Heart left ventricle (tissue), 16 donors: ENCODE data around the gene GRIFIN. TPM values are rescaled to one million over a fixed set of nuclear protein-coding genes. Genes with fewer than 3 reads are reported as not detected.

Source experiments
- ATAC-seq, 4 donors: fragments of 200-7000 bp; cut with Tn5 transposase; one replicate each; pipeline ENCODE4 v1.9.1; 2020 to 2022; ENCODE audit warnings: moderate library complexity in 4 of 4, mild to moderate bottlenecking in 3 of 4, moderate number of reproducible peaks in 1 of 4
- DNase-seq, 5 donors: peaks; one replicate each; pipeline ENCODE4 v3.0.0-alpha.2; 2020
- H3K27ac ChIP-seq, 12 donors: fragments of 200-600 bp; sonication (generic) in 4 of 12; one replicate each; pipeline versions ENCODE4 v1.5.0 to v1.8.0; 2016 to 2022; ENCODE audit warnings: mild to moderate bottlenecking in 2 of 12
- H3K27me3 ChIP-seq, 9 donors: fragments of 200-600 bp; sonication (generic) in 2 of 9; one replicate each; pipeline versions ENCODE4 v1.5.1 to v1.8.0; 2016 to 2022; ENCODE audit warnings: mild to moderate bottlenecking in 3 of 9
- H3K36me3 ChIP-seq, 9 donors: fragments of 200-600 bp; sonication (generic) in 2 of 9; one replicate each; pipeline versions ENCODE4 v1.5.0 to v1.8.0; 2018 to 2022; ENCODE audit warnings: mild to moderate bottlenecking in 2 of 9
- H3K4me1 ChIP-seq, 12 donors: fragments of 200-600 bp; sonication (generic) in 4 of 12; one replicate each; pipeline versions ENCODE4 v1.5.0 to v1.8.0; 2016 to 2022; ENCODE audit warnings: mild to moderate bottlenecking in 3 of 12
- H3K4me3 ChIP-seq, 12 donors: fragments of 200-600 bp; sonication (generic) in 4 of 12; one replicate each; pipeline versions ENCODE4 v1.5.0 to v1.8.0; 2017 to 2022; ENCODE audit warnings: mild to moderate bottlenecking in 9 of 12, moderate library complexity in 4 of 12
- H3K9me3 ChIP-seq, 12 donors: fragments of 200-600 bp; sonication (generic) in 4 of 12; one replicate each; pipeline versions ENCODE4 v1.5.0 to v1.8.0; 2016 to 2022; ENCODE audit warnings: mild to moderate bottlenecking in 1 of 12
- POLR2A ChIP-seq, 2 donors: fragments of 450-650 bp; IDR thresholded peaks; one replicate each; pipeline ENCODE4 v1.6.1; 2017; ENCODE audit warnings: antibody characterized with exemption in 2 of 2, mild to moderate bottlenecking in 2 of 2, moderate library complexity in 2 of 2
- WGBS, 4 donors: extraction: QIAGEN DNeasy Blood & Tissue Kit in 2 of 4; methylation state at CpG; one replicate each; pipeline versions ENCODE4 v1.1.5 to v1.1.7; 2013 to 2018; 5-methylcytosine and 5-hydroxymethylcytosine counted together
- intact Hi-C, 10 donors: fragments of 100-400 bp; cut with DNase I; formaldehyde crosslinking; loops; one replicate each; pipeline versions ENCODE4 v1.11.1 to v1.14.2; 2022
- polyA plus RNA-seq, 2 donors: library from polyadenylated mRNA; stranded (reverse); fragments of 200-250 nt; gene quantifications; one replicate each; pipeline ENCODE4 v1.2.3, GENCODE V29; 2013
- total RNA-seq, 9 donors: library from RNA; depleted of rRNA in 2 of 9; stranded (reverse); fragments of >200 nt in 2 of 9; fragmentation: NEBNext Ultra II Directional in 3 of 9; extraction: Animal tissue kit (Norgen Biotek cat#: 25700) in 3 of 9; gene quantifications; one replicate each; pipeline versions ENCODE4 v1.1.0 to v1.2.4, GENCODE V29; 2016 to 2023
- TF ChIP-seq, protein P1 (sequence below), 12 donors: fragments of 200-600 bp; sonication (generic) in 4 of 12; IDR thresholded peaks; one replicate each; pipeline versions ENCODE4 v1.5.0 to v1.8.0; 2018 to 2022; ENCODE audit warnings: antibody characterized with exemption in 12 of 12, mild to moderate bottlenecking in 5 of 12
- donor health status: ischemic (EF 13 %, LVEDD 7.1; RV severe dilation, severe dysfunction).
- donor health status: healthy with polysubstance abuse.
- donor health status: DM: no; HTN: yes; CAD: no.
- donor health status: DM: no; HTN: no; CAD: no.
- donor health status: ischemic (EF 25% LVEDD 6.9; RV normal size, moderate dysfunction).
- donor health status: ischemic (EF 25% LVEDD 5.7; RV mildly dilated, moderate dysfunction).
- donor health status: healthy.
- donor health status: DM: yes; HTN: yes; CAD: no.
- donor health status: ischemic (EF 35%, LVEDD 5.7; RV mildly dilated, moderate dysfunction).
- donor health status: nonischemic (EF 11% LVEDD 7.7; RV severe dilation, severe dysfunction).
- donor health status: DM: yes; HTN: yes; CAD: no.
- donor health status: PGD.
- donor health status: ischemic (EF 29% LVEDD 5.4; RV normal size, mild dysfunction).
- donor health status: nonischemic (EF 23%, LVEDD 6.1; RV moderate dilation, normal function).

Gene GRIFIN
- total and polyA plus RNA-seq, 11 donors: not detected

DNA sequence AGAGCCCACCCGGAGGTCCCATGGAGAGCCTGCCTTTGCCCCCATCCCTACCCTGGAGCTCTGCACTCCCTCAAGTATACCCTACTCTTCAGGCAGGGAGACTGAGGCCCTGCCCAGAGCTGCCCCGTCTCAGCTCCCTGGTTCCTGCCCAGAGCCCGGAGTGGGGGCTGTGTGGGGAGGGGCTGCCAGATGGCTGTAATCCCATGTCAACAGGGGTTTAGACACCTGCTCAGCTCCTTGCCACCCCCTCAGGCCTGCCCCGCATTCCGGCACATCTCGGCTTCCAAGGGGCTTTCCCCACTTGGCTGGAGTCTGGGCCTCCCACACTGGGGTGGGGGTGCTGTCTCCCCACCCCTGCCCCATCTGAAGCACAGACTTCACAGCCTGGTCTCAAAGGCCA lies 22.5 kb upstream of the GRIFIN start:
- no peaks in the 10 kb centered on the region for H3K9me3 ChIP-seq
- ATAC-seq (no peak), DNase-seq (no peak)
- TF ChIP-seq POLR2A (IDR thresholded peaks at IDR 0.05): no peak
- TF ChIP-seq, protein P1, sequence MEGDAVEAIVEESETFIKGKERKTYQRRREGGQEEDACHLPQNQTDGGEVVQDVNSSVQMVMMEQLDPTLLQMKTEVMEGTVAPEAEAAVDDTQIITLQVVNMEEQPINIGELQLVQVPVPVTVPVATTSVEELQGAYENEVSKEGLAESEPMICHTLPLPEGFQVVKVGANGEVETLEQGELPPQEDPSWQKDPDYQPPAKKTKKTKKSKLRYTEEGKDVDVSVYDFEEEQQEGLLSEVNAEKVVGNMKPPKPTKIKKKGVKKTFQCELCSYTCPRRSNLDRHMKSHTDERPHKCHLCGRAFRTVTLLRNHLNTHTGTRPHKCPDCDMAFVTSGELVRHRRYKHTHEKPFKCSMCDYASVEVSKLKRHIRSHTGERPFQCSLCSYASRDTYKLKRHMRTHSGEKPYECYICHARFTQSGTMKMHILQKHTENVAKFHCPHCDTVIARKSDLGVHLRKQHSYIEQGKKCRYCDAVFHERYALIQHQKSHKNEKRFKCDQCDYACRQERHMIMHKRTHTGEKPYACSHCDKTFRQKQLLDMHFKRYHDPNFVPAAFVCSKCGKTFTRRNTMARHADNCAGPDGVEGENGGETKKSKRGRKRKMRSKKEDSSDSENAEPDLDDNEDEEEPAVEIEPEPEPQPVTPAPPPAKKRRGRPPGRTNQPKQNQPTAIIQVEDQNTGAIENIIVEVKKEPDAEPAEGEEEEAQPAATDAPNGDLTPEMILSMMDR (IDR thresholded peaks at IDR 0.05): no peak
- H3K4me1 ChIP-seq: peaks cover 0 to 26% (median 10%) of the 10 kb centered on the region in 12 donors
- no peaks in the 10 kb centered on the region for H3K36me3 ChIP-seq
- H3K27me3 ChIP-seq: peaks cover 0 to 11% (median 0%) of the 10 kb centered on the region in 9 donors
- 78 to 98% (median 91%) methylated on average over 6 of the region's 6 CpGs for WGBS, 4 donors
- no peak overlapping the region for H3K4me3 ChIP-seq
- intact Hi-C loops: no loop called here
- no peak overlapping the region for H3K27ac ChIP-seq

DNA sequence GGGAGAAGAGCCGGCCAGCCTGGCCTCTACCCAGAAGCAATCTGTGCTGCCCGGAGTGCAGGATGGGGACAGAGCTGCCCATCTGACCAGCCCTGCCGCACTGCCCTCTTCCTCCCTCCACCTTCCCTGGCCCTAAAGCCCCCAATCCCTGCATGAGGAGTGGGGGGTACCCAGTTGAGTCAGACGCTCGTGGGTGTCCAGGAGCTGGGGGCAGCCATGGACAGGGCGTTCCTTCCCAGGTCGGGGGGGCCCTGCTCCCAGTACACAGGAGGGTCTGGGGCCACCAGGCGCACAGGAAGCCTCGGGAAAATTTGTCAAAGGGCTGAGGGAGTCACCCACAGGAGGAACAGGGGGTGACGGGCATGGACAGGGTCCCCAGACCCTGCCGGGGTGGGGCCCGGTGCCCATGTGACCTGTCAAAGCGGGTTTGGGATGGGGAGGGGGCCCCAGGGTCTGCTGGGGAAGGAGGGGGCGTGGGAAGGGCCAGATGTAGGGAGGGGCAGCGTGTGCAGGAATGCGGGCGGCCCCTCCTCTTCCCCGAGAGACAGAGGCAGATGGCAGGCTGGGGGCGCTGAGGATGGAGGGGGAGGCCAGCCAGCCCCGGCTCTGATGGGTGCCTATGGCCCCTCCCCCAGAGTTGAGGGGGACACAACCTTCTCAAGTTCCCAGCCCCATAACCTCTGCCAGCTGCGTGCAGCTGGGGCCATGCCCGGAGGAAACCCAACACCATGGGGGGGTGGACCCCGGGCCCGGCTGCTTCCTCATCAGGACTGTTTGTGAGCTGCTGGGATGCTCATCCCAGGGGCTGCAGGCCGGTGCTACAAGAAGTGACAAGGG lies 21.5 kb upstream of the GRIFIN start:
- ATAC-seq: no peak
- DNase-seq: no peak
- Histone ChIP-seq H3K36me3 (no peaks in the 10 kb centered on the region), H3K9me3 (no peaks in the 10 kb centered on the region), H3K4me1 (peaks cover 0 to 29% (median 19%) of the 10 kb centered on the region in 12 donors), H3K4me3 (no peak overlapping the region), H3K27ac (no peak overlapping the region), H3K27me3 (peaks cover 0 to 11% (median 0%) of the 10 kb centered on the region in 9 donors)
- TF ChIP-seq, protein P1 (IDR thresholded peaks at IDR 0.05): no peak
- no peak for TF ChIP-seq POLR2A (IDR thresholded peaks at IDR 0.05)
- WGBS, 4 donors: 58 to 69% (median 62%) methylated on average over 21 to 25 of the region's 25 CpGs
- intact Hi-C loops: no loop called here

DNA sequence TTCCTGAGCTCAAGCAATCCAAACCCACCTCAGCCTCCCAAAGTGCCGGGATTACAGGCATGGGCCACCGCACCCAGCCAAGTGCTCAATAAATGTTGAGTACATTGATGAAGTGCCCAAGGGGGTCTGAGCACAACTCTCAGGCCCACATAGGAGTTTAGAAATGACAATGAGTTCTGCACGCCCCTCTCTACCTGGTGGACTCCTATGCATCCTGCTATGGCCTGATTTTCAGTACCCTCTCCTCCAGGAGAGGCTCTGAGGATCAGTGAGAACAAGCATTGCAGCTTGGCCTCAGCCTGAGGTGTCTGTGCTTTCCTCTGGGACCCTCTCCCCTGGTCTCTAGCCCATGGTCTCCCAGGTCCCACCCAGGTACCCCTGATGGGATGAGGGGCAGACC lies 20.9 kb upstream of the GRIFIN start:
- Histone ChIP-seq H3K4me1 (peaks cover 0 to 29% (median 19%) of the 10 kb centered on the region in 12 donors), H3K4me3 (no peak overlapping the region), H3K27ac (no peak overlapping the region), H3K27me3 (peaks cover 0 to 11% (median 0%) of the 10 kb centered on the region in 9 donors), H3K36me3 (no peaks in the 10 kb centered on the region), H3K9me3 (no peaks in the 10 kb centered on the region)
- ATAC-seq: no peak
- no peak for TF ChIP-seq POLR2A (IDR thresholded peaks at IDR 0.05)
- TF ChIP-seq, protein P1 (IDR thresholded peaks at IDR 0.05): no peak
- no peak for DNase-seq
- intact Hi-C loops: no loop called here
- 98 to 100% (median 99%) methylated on average over 3 of the region's 3 CpGs for WGBS, 4 donors

DNA sequence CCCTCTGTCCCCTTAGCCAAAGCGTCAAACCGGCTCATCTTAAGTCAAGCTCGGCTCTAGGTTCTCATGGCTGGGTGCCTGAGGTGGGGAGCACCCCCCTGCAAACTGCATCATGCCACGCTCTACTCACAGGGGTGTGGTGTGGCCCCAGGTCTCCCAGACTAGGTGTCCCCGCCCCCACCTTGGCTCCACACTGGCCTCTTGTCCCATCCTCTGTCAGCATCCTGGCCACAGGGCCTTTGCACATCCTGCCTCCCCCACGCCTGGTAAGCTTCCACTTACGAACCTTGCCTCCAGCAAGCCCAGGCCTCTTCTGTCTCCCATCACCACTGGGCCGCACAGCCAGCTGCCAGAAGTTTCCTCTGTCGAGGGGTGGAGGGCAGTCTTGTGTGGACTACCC lies 20.2 kb upstream of the GRIFIN start:
- intact Hi-C loops: no loop called here
- peaks cover 0 to 11% (median 0%) of the 10 kb centered on the region in 9 donors for H3K27me3 ChIP-seq
- 90 to 97% (median 92%) methylated on average over 7 to 9 of the region's 9 CpGs for WGBS, 4 donors

More for the DNA sequence above, 20.2 kb upstream of the GRIFIN start:
- no peaks in the 10 kb centered on the region for H3K36me3 ChIP-seq
- TF ChIP-seq POLR2A (IDR thresholded peaks at IDR 0.05): no peak
- TF ChIP-seq, protein P1 (IDR thresholded peaks at IDR 0.05): no peak
- H3K4me1 ChIP-seq: peaks cover 0 to 29% (median 19%) of the 10 kb centered on the region in 12 donors
- ATAC-seq (no peak), DNase-seq (no peak)
- no peak overlapping the region for H3K4me3 ChIP-seq
- H3K27ac ChIP-seq: no peak overlapping the region
- H3K9me3 ChIP-seq: no peaks in the 10 kb centered on the region
